HG03565 (cell line): ENCODE results near the gene TGM5.

ENCODE experiments used
- ATAC-seq: cut with Tn5 transposase; IDR thresholded peaks from one replicate; pipeline ENCODE4 v1.9.1; 2021; ENCODE audit warnings: mild to moderate bottlenecking, moderate library complexity; ENCODE audit not compliant: unreplicated experiment

TGM5 gene

DNA sequence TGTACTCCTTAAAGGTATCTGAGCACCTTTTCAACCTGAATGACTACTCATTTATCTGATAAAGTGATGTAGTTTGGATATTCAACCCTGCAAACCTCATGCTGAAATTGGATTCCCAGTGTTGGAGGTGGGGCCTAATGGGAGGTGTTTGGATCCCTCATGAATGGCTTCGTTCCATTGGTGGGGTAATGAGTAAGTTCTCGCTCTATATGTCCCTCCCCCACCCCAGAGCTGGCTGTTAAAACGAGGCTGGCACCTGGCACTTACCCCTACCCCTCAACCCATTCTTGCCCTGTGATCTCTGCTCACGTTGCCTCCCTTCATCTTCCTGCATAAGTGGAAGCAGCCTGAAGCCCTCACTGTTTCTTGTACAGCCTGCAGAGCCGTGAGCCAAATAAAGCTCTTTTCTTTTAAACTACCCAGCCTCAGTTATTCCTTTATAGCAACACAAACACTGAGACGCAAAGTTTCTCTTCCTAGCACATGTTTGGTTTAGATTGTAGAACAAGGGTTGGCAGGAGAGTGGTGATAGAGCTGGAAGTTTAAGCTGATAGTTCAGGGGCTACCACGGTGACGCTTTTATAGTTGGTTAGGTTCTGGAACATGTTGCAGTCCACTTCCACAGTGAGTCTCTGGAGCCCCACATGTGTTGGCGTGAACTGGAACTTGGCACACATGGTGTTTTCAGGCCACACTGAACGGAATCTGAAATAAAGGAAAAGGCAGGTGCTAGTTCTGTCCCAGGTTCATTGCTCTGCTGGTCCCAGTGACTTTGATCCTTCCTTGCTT is 69.8 kb downstream of the TGM5 start:
- no peak for ATAC-seq

DNA sequence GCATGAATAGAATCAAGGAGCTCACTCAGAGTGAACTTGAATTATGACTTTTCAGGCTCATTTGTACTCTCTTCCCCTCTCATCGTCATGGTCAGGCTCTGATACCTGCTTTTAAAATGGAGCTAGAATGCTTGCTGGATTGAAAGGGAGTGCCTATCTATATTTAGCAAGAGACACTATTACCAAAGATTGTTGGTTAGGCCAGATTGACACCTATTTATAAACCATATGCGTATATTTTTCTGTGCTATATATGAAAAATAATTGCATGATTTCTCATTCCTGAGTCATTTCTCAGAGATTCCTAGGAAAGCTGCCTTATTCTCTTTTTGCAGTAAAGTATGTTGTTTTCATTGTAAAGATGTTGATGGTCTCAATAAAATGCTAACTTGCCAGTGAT is 71.9 kb downstream of the TGM5 start:
- no peak for ATAC-seq

DNA sequence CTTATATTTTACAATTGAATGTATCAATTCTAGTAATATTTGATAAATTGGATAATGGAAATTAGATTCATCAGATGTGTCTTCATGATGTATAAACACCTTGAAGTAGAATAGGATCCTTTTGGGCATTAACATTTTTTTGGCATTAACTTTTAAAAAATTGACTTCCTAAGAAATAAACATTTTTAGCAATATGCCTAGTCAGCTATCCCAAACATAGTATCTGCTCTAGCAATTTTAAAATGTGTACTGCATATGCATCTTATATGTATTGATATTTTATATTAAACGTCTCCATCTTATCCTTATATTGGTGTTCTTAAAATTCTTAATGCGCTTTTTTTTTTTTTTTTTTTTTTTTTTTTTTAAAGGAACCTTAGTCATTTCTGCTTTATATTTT is 73.0 kb downstream of the TGM5 start:
- no peak for ATAC-seq

DNA sequence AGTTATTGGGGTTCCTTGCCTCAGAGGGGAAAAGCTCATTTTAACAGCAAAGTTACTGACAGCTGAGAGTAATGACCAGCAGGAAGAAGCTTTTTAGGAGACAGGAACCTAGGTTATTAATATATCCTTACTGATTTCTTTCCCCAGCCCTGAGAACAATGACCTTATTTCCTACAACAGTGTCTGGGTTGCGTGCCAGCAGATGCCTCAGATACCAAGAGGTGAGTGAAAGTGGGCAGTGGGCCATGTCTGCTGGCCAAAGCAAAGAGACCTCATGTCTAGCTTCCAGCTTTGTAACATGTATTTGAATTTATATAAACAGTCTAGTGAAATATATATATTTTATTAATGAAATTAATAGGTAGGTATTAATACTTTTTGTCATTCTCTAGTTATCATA is 76.5 kb downstream of the TGM5 start:
- no peak for ATAC-seq

DNA sequence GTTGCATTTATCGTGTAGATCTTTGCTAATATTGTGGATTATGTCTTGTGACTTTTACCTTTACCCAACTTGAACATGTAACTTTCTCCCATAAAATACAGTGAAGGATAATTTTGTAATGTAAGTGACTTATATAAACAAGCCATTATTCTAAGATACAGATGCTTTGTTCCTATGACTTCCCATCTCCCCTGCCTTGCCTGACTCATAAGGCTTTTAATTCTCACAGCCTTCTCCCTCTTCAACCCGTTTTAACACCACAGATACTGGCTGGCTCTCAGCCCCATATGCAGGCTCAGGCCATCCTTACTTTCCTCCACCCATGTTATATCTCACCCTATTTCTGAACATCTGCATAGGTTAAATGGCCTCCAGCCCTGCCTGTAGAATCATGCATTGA is 77.4 kb downstream of the TGM5 start:
- no peak for ATAC-seq

GRCh38 chr15:43187544-43188155 is 79.1 kb downstream of the TGM5 start:
- no peak for ATAC-seq

DNA sequence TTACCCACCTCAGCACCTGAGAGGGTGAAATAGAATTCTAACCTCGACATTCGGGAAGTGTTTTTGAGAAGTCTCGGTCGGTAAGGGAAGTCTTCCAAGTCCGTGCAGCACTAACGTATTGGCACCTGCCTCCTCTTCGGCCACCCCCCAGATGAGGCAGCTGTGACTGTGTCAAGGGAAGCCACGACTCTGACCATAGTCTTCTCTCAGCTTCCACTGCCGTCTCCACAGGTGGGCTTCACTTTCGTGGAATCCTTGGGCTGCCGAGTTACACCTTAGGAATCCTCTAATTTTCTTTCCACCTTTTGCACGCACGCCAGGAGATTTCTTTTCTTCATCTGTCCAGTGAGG is 80.8 kb downstream of the TGM5 start:
- no peak for ATAC-seq

GRCh38 chr15:43185157-43186002 is 81.3 kb downstream of the TGM5 start, which contains the start of gene CCNDBP1:
CCNDBP1 (plus strand) TSS chr15:43185403; CDS start chr15:43185499, 96 bp downstream.
- ATAC-seq = peak; percentile 78

DNA sequence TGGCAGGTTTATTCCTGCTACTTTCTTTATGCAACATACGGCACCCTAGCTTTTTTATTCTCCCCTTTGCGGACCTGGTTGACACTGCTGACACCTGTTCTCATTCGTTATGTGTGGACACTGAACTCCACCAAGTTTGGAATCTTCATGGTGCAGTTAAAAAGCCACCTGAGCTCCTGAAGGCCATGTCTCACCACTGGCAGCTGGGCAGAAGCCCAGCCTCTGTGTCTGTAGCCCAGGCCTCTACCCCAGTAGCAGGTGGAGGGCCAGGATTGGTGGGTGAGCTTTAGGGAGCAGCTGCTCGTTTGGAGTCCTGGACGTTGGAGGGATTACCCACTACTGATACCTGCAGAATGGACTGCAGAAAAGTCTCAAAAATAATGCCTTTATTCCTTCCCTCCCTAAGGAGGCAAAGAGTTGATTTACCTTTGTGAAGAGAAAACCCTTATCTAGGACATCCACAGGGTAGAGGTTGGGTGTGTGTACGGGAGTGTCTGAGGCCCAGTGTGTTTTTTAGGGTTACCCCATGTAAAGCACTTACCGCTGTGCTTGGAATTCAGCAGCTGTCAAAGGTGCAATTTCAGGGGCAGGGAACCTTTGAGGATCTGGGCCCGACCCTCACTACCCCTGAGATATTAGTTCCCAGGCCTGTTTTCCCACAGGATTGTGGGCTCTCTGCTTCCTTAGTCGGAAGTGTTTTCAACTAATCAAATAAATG is 82.2 kb downstream of the TGM5 start:
- ATAC-seq = no peak

DNA sequence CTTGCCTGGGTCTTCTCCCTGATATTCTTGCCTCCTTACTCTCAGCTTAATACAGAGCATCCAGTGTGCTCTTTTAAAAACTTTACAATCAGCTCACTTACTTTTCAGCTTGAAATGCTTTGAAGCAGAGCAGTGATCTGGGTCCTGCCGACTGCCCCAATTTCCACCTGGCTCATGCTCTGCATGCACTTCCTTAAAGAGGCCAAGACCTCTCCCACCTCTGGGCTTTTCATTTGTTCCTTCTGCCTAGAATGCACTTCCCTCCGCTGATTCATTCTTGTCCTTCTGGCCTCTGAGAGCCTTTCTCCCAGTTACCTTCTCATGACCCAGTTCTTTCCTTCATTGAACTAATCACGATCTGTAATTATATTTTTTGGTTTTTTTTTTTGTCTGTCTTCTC is 83.5 kb downstream of the TGM5 start:
- no peak for ATAC-seq
